Epidermal melanocyte (primary cell): ENCODE results near the gene AOX1.
"Not testable (repeated sequence)": the region's sequence is repeated elsewhere in the genome, so short reads cannot be mapped to it uniquely, and the experiment has no call there.

Experiments
- DNase-seq: peaks from one replicate; pipeline ENCODE4 v3.0.0; 2011; ENCODE audit warnings: low spot score; ENCODE audit not compliant: insufficient read length

Gene AOX1

DNA sequence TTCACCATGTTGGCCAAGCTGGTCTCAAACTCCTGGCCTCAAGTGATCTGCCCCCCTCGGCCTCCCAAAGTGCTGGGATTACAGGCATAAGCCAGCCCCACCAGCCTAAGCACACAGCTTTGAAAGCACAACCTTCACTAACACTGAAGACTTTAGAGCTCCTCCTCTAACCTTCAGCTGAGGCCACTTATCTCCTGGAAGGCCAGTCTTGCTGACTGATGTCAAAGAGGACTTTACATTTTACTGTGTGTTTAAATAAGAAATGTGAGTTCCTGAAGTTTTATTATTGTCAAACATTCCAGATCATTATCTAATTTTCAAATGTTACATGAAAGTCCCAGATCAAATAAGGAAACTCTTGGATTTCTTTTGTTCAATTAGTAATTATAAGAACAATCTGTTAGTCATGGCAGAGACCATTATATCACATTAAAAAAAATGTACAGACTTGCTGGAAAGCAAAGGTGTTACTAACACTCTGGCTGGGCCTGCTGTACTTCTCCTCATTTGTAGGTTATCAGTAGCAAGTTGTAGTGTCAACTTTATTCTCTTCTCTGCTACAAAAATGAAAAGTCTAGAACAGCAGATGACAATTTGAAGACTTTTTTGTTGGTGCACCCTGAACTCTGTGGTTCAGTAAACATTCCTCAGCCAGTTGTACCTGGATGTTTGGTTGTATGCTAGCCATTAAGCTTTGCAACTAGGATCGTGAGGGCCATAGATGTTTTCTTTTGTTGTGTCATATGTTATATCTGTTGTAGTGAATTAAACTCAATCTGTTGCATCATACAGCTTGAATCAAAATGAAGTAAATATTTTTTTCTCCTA lies 80.0 kb downstream of the AOX1 start:
- no peak for DNase-seq

DNA sequence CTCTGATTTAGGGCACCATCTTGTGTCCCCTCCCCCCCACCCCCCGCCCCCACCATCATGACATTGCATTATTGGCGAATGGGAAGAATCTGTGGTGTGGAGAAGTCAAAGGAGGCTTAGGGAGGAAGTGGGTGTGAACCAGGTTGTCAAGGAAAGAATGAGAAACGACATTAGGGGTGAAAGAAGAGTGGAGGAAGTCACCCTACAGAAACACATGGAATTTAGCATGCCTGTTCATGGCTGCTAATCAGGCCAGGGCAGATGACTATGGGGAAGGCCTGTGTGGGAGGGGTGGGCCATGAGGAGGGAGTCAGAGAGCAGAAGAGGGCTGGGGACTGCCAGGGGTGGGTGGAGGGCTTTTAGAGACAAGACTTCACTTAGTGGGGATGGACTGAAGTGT lies 81.6 kb downstream of the AOX1 start:
- DNase-seq: no peak

DNA sequence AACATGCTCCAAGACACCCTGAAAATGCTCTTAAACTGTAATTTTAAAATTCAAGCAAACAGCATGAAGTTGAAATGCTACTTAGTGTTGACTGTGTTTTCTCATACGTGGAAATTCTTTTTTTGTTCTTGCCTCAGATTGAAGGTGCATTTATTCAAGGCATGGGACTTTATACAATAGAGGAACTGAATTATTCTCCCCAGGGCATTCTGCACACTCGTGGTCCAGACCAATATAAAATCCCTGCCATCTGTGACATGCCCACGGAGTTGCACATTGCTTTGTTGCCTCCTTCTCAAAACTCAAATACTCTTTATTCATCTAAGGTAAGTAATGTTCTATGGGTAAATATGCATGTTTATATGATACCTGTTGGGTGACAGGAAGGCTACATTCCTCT lies 82.7 kb downstream of the AOX1 start:
- DNase-seq: no peak

DNA sequence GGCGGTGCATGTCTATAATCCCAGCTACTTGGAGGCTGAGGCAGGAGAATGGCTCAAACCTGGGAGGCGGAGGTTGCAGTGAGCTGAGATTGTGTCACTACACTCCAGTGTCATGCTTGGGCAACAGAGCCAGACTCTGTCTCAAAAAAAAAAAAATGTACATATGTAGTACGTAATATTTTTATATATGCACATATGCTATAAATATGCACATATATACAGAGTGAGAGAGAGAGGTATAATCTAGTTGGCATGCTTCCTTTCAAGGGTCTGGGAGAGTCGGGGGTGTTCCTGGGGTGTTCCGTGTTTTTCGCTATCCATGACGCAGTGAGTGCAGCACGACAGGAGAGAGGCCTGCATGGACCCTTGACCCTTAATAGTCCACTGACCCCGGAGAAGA lies 83.5 kb downstream of the AOX1 start:
- DNase-seq: no peak

DNA sequence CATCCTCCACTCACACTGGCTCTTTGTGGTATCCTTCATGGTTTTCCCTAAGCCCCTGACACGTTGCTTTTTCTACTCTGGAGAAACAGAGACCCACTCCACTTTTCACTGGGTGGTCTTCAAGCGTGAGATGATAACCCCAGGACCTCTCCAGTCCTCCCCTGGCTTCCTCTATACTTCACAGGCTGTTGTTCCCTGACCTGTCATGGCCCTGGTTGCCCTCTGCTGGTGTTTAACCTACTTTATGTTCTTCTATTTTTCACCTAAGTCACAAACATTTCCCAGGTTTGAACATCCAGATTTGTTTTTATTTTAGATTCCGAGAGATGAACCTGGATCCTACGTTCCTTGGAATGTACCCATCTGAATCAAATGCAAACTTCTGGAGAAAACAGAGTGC lies 84.5 kb downstream of the AOX1 start:
- no peak for DNase-seq

DNA sequence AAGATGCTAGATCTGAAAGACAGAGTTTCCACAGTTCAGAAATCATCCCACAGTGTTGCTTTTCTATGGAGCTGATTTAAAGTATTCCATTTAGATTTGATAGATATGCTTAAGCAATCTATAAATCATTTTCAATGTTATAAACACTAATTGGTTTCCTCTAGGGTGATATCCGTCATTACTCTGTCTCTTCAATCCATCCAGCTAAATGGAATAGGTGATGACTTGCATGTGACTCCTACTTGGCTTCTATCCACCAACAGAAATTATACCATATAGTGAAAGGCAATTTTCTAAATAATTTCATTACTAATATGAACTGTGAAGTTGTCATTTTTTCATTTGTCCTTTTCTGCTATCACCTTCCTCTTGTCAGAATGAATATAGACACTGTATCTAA lies 84.9 kb downstream of the AOX1 start:
- no peak for DNase-seq

DNA sequence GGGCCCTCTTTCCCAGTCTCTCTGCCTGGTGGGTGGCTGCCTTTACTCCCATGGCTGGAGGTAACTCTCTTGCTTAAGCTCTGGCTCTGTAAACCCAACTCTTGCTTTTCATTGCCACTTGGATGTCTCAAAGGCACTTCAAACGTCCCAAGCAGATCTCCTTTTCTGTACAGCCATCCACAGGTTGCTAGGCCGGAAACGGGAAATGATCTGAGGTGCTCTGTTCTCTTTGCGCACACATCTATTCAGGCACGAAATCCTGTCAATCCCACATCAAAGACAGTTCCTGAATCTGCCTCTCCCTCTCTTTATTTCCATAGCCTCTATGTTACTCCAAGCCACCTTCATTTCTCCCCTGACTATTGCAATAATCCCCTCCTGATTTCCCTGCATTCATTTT lies 87.4 kb downstream of the AOX1 start:
- DNase-seq: no peak

DNA sequence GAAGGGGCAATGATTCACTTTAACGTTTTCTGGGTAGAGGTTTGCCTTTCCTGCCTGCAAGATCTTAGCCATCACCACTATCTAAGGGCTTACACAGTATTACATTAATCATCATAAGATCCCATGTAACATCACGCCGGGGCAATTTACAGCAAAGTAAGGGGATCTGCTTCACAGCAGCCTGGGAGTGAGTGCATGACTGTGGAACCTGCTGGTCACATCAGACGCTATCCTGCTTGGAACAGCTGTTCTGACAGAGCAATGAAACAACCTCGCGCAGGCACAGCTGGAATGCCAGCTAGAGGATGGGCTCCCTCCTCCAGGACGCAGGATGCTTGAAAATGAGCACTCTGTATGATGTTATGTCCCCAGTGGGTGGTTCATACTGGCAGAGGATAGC lies 89.0 kb downstream of the AOX1 start:
- DNase-seq: no peak

DNA sequence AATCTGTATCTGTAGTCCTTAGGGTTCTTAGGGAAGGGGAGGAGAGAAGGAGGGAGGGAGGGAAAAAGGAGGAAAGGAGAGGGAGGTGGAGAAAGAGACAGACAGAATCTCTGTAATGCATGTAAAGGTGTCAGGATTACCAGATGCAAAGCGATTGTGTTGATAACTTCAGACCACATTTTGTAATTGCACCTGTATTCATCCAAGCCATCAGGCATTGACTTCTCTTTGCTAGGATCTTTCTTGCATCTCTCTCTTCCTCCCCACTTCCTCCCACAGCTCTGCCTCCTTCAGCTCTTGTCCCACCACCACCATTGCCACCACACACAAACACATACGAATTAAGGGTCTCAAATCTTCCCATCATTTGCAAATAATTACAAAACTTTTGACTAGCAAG lies 91.4 kb downstream of the AOX1 start:
- DNase-seq: no peak

DNA sequence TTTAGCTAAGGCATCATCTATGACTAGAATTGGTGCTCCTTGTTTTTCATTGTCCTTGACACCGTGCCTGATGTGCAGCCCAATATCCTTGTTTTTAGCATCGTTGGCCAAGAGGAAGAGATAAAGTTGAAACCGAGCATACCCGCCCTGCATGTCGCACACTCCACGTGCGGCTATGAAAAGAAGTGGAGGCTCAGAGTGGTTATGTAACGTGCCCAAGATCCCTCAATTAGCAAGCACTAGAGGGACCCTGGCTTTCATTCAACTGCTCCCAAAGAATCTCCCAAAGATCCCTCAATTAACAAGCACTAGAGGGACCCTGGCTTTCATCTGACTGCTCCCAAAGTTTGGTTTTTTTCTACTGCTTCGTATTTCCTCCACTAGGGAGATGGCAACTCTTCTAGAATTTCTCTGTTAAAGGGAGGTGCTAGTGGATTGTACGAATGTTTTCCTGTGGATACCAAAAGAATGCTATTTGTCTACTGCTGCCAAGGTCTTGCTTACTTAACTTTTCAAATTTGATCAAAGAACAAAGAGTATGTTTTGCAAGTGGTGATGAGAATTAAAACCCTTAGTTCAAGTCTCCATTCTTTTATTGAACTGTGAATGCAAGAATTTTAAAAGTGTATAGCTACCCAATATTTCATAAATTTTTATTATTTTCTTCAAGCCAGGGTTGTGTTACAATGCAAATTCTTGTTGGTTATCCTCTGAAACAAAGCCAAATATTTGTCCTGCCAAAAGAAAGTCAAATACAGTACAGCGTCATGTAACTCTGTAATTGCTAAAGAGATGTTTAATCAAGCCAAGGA lies 92.1 kb downstream of the AOX1 start:
- DNase-seq: peak; percentile 35

DNA sequence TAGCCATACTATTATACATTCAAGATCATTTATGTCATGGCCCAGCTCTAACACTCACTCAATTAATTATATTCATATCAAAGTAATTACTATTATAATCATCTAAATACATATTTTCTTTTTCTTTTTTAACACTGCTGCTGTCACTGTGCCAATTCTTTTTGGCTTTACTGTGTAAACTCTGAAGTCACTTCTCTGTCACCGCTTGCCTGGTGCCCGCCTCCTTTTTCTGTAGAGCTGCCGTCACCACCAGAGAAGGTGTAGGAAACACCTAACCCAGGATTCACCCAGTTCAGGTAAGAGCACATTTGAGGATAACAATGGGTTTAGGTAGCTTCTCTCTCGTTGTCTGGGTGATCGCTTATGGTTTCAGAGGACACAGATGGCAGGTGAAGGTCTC lies 93.3 kb downstream of the AOX1 start:
- DNase-seq: no peak

DNA sequence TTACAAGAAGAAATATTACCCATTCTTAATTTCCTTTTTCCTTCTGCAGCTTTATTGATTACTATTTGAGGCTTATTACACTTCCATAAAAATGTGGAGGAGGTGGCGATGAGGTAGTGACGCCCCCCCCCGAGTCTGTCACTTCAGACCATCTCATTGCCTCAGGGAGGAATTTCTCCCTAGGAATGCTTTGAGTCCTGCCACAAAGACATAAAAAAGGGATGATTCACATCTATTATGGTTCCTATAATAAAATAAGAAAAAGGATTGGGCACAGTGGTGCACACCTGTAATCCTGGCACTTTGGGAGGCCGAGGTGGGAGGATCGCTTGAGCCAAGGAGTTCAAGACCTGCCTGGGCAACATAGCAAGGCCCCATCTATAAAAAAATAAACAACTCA lies 93.7 kb downstream of the AOX1 start:
- DNase-seq: no peak

DNA sequence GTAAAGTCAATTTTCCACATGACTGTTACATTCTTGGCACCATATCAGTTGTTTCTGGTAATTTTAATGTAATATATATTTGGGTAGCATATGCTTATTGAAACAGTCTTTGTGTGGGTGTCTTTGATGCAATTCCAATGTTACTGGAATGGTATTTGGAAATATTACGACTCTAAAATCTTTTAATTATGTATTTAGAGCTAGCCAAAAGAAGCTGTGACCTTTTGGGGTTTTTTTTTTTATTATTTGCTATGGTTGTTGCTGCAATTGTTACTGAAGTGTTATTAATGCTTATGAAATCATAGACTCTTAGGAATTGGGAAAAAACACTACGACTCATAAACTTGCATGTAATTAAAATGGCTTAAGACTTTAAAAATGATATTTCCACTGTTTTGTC lies 95.9 kb downstream of the AOX1 start:
- DNase-seq: no peak

DNA sequence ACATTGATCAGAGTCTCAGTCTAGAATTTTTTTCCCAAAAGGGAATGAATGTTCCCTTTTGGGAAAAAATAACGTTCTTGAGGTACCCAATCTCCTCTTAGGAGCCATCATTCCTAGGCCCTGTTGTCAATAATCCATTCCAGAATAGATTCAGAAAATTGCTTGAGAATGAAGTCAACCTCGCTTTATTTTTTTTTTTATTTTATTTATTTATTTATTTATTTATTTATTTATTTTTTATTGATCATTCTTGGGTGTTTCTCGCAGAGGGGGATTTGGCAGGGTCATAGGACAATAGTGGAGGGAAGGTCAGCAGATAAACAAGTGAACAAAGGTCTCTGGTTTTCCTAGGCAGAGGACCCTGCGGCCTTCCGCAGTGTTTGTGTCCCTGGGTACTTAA lies 96.6 kb downstream of the AOX1 start:
- not testable (repeated sequence) for DNase-seq

DNA sequence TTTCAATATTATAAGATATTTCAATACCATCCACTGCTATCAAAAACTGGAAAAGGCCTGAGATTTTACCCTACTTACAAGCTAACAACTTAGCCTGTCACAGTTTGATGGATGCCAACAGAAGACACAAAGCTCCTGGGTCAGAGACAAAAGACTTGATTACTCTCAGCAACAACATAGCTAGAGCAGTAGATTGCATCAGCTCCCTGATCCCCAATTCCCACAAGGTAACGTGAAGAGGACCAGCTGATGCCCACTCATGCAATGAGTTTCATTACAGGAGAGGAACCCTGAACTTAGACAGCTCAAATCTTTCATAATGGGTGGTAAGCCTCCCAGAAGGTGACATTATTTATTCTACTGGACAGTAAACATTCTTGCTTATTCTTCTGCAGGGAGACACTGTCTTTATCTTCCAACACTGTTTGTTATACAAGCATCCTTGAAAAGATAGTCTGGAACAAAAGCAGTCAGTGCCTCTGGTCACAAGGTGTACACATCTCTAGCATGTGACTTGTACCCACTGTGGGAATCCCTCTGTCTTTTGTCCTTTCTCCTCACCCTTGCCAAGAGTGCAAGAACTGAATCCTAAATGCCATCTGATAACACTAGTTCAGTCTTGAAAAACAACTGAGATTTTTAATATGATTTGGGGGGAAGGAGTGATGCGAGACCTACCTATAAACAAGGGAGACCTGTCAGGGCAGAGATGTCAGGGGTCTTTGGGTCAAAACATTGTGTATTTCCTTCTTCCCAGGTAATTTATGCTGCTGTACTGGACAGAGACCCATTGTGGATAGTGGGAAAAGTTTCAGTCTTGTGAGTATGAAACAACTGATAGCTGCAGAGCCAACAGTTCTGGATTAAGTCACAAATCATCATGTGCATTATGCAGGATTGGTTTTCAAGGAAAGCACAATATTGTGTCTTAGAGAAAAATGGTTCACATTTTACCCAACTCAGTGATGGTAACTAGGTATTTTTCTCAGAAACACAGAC lies 102.4 kb downstream of the AOX1 start:
- DNase-seq: no peak

DNA sequence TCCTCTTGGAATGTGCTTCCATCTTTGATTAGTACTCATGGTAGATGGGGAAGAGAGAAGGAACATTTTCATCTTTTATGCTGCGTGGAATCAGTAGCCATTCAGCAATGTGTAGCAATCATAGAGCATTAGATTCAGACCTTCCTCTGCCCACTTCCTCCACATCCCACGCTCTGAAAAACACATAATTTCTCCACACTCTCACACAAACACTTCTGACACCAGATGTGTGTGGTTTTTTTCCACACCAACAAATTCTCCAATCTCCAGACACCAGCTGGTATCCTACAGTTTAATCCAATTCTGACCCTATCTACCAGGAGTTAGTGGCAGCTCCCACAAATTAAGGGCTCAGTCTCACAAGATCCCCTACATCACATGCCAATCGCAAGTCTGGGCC lies 103.3 kb downstream of the AOX1 start:
- no peak for DNase-seq

DNA sequence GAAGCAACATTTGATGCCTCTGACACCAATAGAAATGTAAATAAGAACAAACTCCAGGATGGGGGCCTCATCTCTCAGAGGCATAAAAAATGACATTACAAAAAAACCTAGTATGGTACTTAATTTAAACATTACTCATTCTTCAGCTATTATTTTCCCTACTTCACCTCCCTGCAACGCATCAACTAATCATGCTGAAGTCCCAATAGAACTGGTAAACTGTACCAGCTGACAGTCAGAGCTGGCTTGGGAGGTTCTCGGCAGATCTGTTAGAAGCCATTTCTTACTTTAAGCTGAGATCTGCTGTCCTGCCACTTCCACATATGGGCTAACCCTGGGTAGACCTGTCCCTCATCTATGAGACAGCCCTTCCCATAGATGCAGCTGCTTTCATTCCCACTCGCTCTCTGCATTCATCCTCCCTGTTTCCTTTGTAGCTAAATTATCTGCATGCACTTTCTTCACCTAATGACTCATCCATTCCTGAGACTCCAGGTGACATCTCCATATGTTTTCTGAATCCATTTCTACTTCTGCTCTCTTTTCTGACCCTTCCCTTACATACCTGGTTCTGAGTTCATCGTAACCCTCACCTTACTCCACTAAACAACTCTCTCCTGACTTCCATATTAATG lies 108.1 kb downstream of the AOX1 start:
- no peak for DNase-seq

DNA sequence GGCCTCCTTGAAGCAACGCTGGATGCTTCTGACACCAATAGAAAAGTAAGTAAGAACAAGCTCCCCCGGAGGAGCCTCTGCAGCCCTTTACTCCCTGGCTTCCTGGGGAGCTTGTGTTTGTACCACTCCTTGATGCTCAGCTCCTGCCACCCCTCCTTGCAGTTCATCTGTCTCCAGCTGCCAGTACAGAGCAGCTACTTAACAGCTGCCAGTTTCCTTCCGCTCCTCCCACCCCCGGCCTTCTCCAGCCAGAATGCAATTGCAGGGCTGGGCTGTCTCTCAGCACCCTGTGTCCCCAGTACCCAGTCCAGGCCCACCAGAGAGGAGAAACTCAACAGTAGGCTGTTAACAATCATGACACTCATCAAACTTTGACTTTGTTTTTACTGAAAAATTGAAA lies 109.4 kb downstream of the AOX1 start:
- DNase-seq: no peak

DNA sequence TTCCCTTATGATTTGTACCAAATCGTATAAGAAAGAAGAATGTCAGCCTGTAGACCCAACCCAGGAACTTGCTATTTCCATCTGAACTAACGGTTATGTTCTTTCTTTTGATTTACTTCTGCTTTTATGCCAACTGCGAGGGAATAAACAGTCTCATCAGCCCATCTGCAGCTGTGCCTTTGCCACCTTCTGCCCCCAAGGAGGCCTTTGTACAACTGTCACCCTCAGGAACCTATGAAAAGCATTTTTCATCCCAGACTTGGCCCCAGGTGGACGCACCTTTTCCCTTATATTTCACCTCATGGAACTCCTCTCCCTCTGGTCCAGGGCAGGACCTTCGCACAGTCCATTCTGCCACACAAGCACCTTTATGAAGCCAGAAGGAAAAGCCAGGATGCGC lies 109.8 kb downstream of the AOX1 start:
- DNase-seq: no peak

DNA sequence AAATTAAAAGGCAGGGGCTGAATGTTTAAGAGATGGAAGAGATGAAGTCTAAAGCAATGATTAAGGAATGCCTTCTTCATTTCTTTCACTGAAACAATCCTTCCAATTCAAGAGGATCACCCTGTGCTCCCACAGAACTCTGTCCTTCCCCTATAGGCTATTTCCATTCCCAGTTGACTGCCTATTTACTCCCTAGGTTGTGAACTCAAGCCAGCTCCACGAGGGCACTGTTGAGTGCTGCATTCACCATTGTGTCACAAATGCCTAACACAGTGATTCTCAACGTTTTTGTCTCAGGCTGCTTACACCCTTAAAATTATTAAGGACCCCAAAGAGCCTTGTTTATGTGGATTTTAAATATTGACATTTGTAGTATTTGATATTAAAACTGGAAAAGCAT lies 112.4 kb downstream of the AOX1 start:
- DNase-seq: no peak

DNA sequence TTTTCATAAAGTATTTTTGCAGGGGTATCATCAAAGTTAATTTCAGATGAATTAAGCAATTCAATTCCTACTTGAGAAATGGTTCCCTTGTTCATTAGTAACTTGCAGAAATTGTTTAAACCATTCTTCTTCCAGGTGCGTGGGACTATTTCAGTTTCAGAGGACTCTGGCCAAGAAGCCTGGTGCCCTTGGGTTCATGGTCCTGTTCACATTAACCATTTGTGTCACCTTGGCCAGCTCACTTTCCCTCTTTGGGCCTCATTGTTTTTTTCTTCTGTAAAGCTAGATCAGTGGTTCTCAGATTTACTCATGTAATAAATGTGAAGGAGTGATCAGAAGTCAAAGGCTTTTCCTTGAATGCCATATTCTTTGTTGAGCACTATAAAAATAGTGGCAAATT lies 113.5 kb downstream of the AOX1 start:
- no peak for DNase-seq
